Measurements from ENCODE around the gene STXBP4.

STXBP4 gene

DNA sequence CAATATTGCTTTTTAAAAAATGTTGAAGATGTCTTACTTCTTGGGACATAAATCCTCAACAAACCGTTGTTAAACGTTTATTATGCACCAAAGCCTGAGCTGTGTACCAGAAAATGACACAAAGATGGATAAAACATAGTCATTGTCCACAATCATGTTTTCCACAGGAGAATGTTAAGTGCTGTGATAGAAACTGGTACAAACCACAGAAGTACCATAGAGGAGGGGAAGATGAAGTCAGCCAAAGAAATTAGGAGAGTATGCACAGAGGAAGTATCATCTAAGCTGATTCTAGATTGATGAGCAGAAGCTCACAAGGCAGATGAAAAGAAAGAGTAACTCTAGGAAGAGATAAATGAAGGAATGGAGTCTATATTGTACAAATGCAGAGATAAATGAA, 153.5 kb downstream of the STXBP4 start:
- DNase-seq = no peak

- DNase-seq = no peak
Observed at GRCh38 chr17:55124730-55125360, 156.3 kb downstream of the STXBP4 start.

DNA sequence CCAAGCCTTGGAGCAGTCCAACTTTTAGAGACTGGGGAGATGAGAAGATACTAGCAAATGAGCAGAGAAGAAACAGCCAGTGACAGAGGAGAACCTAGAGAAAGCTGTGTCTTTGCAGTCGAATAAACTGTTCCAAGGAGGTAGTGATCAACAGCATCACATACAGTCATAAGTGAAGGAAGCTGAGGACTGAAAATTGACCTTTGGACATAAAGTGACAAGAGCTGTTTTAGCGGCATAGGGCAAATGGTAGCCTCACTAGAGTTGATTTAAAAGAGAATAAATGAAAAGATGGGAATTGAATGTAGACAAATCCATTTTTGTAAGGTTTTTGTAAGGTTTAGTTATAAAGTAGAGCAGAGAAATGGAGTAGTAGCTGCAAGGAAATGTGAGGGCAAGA, 165.0 kb downstream of the STXBP4 start:
- no peak for DNase-seq

DNA sequence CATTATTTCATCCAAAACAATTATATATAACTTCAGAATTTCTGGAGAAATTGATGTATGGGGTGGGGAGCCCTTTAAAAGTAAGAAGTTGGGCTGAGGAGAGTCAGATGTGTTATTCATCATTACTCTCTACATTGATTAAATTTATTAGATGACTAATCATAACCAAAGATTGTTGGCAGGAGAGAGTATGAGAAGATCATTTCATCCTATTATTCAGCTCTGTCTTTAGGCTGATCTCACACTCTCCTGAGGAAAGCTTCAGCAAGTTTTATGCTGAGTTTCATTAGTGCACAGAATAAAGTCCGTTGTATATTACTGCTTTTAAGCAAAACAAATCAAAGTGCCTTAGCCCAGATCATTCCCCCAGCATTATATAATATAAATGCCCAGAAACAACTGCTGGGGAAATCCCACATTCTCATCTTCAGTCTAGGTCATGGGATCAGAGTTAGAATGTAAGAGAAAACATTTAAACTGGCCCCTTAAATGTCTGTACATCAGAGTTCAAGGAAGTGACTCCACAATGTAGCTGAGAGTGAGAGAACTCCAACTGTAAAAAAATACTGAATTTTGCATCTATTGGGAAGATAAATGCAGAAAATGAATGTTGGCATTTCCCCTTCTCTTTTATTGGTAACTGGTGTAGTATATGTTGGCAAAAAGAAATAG, 166.1 kb downstream of the STXBP4 start:
- no peak for DNase-seq

DNA sequence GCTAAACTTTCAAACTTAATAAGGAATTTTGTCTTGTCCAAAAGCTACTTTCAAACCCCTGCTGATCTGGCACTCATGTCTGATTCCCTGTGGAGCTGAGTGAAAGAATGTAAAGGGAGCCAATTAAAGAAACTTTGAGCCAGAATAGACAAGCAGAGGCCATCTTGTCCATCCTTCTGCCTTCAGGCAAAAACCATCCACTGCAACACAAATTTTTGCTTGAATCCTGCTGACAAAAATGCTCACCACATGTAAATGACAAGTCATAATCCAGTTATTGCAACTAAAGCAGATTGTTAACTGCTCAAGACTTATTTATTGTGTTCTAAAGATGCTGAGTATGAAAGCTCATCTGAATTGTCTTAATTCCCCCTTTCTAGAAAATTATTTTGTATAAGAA, 172.2 kb downstream of the STXBP4 start:
- DNase-seq = peak; percentile 5

DNA sequence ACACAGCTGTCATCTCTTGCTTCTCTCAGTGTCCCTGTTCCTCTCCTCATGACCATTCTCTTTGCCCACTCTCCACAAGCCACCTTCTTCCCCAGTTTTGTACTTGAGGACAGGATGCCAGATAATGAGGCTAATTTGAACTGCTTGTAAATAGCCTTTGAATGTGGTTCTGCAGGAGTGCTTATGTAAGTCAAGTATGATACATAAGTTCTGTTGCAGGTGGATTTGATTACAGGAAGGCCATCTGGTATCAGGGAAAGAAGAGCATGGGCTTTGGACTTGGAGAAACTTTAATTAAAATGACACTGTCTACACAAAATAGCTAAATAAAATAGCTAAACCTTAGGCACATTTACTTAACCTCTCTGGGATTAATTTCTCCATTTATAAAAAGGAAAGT, 176.0 kb downstream of the STXBP4 start:
- no peak for DNase-seq

DNA sequence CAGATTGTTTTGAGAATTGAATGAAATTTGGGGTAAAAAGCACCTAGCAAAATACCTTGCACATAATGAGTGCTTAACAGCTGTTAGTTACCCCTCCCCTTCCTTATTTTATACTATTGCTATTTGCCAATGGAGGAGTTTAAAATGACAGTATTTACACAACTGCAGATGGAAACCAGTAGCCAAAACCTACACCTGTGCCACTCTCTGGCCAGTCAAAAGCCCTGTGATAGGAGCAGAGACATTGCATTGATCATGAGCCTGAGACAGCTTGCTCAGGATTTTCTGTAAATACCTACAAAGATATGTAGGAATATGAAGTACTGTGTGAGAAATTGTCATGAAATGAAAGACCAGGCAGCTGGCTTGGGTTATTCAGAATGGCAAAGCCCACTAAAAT, 180.9 kb downstream of the STXBP4 start:
- no peak for DNase-seq

- DNase-seq = no peak
Observed at GRCh38 chr17:55152236-55152635, 183.7 kb downstream of the STXBP4 start.

- no peak for DNase-seq
Observed at GRCh38 chr17:55154101-55154500, 185.5 kb downstream of the STXBP4 start.

GRCh38 chr17:55155856-55156560, 187.4 kb downstream of the STXBP4 start:
- no peak for DNase-seq

- DNase-seq = no peak
Observed at GRCh38 chr17:55157165-55157564, 188.6 kb downstream of the STXBP4 start.

- DNase-seq = peak; percentile 13
Observed at GRCh38 chr17:55158439-55158838, 189.9 kb downstream of the STXBP4 start.

- no peak for DNase-seq
Observed at GRCh38 chr17:55159251-55159650, 190.7 kb downstream of the STXBP4 start.

DNA sequence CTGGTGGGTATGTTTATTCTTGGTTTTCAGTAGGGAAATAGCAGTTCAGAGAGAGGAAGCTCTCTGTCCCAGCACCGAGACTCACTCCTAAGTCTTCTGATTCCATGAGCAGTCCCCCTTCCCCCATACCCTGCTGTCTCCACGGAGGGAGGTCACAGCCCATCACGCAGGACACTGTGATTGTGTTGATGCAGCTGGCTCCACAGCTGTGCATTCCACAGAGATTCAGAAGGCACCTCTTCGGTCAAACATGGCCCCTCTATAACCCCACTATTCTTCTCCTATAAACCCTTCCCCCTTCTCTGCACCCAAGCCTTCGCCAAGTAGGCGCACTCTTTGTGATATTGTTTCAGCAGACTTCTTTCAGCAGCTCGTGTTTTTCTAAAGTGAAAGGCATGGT, 191.9 kb downstream of the STXBP4 start:
- no peak for DNase-seq

DNA sequence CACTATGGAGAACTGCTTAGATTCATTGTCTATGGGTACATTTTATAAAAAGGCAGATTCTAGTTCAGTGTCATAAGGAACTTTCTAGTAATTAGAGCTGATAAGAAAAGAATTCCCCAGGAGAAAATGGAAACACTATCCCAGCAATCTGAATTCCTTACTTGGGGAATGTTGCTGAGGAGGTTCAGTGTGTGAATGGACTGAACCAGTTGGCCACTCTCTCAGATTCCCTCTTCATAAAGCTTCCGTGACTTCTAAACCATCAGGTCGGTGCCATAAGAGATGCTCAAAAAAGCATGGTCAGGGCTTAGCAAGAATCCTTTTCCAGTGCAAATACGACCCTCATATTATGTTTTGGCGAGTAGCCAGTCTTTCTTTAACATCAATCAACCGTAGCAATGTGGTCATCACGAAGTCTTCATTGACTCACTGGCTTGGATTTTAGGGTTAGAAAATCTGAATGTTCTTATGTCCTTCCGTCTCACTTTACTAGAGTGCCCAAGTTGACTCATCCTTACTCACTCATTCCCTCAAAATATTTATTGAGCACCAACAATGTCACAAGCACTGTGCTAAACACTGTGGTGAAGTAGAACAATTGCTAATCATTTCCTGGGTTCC, 193.5 kb downstream of the STXBP4 start:
- peak; percentile 88 for DNase-seq

DNA sequence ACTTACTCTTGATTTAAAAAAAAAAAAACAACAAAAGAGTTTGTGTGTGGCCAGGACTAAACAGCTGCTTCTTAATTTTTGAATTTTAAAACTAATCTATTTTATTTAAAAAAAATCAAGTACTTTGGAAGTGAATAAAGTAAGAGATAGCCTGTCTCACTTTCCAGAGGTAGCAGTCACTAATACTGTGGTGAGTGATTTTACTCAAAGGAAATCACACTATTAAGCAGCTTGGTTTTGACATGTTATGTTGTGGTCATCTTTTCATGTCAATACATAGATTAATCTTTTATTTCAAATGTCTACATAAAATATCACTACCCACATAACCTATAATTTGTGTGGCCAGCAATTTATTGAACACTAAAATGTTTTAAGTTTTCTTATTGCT, 194.0 kb downstream of the STXBP4 start:
- DNase-seq = no peak

DNA sequence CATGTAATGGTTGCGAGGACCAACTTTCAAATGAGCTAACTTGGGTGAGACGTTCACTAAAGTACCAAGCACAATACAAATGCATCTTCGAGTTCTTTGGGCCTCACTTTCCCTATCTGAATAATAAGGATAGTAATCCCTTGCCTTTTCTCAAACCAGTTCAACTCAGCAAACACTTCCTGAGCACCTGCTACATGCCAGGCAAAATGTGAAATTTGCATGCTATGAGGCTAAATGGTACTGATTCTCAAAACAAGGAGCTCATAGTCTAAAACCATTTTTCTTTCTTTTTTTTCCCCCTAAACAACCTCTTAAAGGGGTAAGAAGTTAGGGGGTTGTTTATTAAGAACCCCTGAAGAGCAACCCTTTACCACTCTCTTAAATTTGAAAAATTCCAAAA, 194.8 kb downstream of the STXBP4 start:
- DNase-seq = no peak

- no peak for DNase-seq
Observed at GRCh38 chr17:55166506-55166905, 197.9 kb downstream of the STXBP4 start.

DNA sequence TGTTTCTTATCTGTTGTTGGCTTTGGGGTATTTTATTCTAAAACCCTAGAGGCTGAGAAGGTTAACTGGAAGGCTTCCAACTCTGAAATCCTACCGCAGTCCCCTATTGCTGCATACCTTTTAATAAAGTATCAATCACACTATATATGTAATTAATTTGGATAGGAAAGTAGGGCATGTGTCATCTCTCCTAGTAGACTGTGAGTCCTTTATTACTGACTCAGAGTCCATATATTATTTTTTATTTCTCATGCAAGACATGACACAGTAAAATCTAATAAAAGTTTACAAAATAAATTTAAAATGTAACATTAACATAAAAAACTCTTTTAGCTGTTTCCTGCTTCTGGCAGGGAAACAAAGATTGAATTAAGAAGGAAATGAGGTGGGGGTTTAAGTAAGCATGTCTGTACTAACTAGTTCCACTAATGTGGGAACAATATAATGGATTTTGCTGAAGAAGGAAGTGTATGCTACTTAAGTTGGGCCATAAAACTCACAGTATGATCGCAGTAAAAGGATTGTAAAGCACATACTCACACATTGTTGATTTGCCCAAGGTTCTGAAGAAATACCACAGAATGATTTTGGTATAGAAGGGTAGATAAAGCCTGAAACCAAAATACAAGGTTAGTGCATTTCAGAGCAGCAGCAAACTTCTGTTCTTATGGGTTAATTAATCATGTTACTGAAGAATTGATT, 198.6 kb downstream of the STXBP4 start:
- DNase-seq = no peak

- no peak for DNase-seq
Observed at GRCh38 chr17:55168958-55169687, 200.6 kb downstream of the STXBP4 start.

DNA sequence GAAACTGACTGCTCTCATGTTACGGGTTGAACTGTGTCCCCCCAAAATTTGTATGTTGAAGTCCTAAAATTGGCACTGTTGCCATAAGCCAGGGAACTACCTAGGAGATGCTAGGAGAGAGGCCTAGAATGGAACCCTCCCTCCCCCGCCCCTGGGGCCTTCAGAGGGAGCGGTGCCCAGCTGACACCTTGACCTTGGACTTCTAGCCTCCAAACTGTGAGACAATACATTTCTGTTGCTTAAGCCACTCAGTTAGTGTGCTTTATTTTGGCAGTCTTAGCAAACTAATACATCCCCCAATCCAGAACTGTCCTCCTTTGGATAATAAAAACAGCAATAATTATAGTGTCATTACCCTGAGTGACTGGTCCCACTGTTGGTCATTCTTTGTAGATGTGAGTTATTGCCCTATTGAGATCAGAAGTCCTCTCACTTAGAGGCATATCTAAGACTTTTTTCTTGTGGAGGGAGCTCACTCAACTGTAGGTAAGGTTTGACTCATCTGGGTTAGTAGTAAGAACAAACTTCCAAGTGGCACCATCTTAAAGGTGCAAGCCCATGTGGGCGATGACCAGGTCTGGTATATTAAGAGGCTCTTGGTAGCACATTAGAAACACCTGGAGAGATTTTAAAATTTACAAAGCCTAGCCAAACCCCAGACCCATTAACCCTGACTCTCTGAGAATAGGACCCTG, 203.2 kb downstream of the STXBP4 start:
- no peak for DNase-seq

DNA sequence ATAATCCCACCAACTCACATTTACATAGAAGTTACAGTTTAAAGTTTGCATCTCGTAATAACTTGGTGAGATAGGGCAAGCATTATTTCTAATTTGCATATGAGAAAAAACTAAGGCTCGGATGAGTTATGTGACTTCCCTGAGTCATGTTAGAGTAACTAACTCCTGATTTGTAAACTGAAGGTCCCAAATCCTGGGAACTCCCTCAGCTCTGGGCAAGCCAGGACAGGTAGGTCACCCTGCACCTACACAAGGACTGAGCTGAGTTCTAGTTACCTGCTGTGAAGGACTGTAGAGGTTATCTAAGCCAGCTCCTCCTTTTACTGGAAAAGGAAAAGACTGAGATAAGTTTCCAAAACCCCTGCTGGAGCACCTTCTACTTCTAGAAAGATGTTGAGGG, 204.0 kb downstream of the STXBP4 start:
- DNase-seq = no peak
